ENCODE data around the gene TCEAL4.

DNA sequence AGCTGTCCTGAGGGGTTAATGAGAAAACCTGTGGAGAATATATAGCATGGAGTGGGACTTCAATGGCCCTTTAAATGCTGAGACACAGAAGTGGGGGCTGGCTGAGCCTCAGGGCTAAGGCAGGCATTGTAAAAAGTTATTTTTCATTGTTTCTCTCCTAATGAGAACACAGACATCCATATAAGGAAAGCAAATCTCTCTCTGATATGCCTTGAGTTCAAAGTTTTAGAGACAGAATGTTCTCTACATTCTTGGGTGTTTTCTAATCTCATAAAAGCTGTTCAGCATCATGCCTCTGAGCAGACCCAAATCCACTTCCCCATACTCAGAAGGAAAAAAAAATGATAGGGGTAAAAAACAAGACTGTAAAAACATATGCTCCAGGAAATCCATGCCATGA is 49.2 kb upstream of the TCEAL4 start:
- TF ChIP-seq, protein P1, sequence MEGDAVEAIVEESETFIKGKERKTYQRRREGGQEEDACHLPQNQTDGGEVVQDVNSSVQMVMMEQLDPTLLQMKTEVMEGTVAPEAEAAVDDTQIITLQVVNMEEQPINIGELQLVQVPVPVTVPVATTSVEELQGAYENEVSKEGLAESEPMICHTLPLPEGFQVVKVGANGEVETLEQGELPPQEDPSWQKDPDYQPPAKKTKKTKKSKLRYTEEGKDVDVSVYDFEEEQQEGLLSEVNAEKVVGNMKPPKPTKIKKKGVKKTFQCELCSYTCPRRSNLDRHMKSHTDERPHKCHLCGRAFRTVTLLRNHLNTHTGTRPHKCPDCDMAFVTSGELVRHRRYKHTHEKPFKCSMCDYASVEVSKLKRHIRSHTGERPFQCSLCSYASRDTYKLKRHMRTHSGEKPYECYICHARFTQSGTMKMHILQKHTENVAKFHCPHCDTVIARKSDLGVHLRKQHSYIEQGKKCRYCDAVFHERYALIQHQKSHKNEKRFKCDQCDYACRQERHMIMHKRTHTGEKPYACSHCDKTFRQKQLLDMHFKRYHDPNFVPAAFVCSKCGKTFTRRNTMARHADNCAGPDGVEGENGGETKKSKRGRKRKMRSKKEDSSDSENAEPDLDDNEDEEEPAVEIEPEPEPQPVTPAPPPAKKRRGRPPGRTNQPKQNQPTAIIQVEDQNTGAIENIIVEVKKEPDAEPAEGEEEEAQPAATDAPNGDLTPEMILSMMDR (IDR thresholded peaks at IDR 0.05) = no peak
- TF ChIP-seq POLR2AphosphoS5 (IDR thresholded peaks at IDR 0.05) (no peak), POLR2A (IDR thresholded peaks at IDR 0.05) (no peak), EP300 (IDR thresholded peaks at IDR 0.05) (no peak)
